ENCODE results near the gene MAP2K7.
"Not testable (repeated sequence)": the region's sequence is repeated elsewhere in the genome, so short reads cannot be mapped to it uniquely, and the experiment has no call there.

MAP2K7 gene

GRCh38 chr19:7903244-7904073, at the start of gene MAP2K7:
Gene MAP2K7, plus strand, starts transcription at chr19:7903877. Its CDS starts 68 bp downstream, at chr19:7903945.
- peak; percentile 100 for DNase-seq (ENCODE audit: low spot score)

- DNase-seq (ENCODE audit: low spot score) = no peak
Observed at GRCh38 chr19:7855426-7856108, 48.1 kb upstream of the MAP2K7 start.

- DNase-seq (ENCODE audit: low spot score) = no peak
Observed at GRCh38 chr19:7856109-7856591, 47.5 kb upstream of the MAP2K7 start.

GRCh38 chr19:7856679-7857663, 46.7 kb upstream of the MAP2K7 start:
- no peak for DNase-seq (ENCODE audit: low spot score)

- no peak for DNase-seq (ENCODE audit: low spot score)
Observed at GRCh38 chr19:7857727-7858108, 46.0 kb upstream of the MAP2K7 start.

GRCh38 chr19:7858109-7858770, 45.4 kb upstream of the MAP2K7 start:
- DNase-seq (ENCODE audit: low spot score) = no peak

GRCh38 chr19:7859087-7859486, 44.6 kb upstream of the MAP2K7 start:
- not testable (repeated sequence) for DNase-seq (ENCODE audit: low spot score)

- DNase-seq (ENCODE audit: low spot score) = no peak
Observed at GRCh38 chr19:7859831-7860713, 43.6 kb upstream of the MAP2K7 start.

- DNase-seq (ENCODE audit: low spot score) = no peak
Observed at GRCh38 chr19:7860714-7861618, 42.7 kb upstream of the MAP2K7 start.

GRCh38 chr19:7861619-7862412, 41.9 kb upstream of the MAP2K7 start:
- no peak for DNase-seq (ENCODE audit: low spot score)

GRCh38 chr19:7862413-7862951, 41.2 kb upstream of the MAP2K7 start:
- DNase-seq (ENCODE audit: low spot score) = peak; percentile 41

- DNase-seq (ENCODE audit: low spot score) = no peak
Observed at GRCh38 chr19:7863157-7863970, 40.3 kb upstream of the MAP2K7 start.

GRCh38 chr19:7863971-7864689, 39.5 kb upstream of the MAP2K7 start:
- DNase-seq (ENCODE audit: low spot score) = no peak

GRCh38 chr19:7864690-7865074, 39.0 kb upstream of the MAP2K7 start:
- no peak for DNase-seq (ENCODE audit: low spot score)

- no peak for DNase-seq (ENCODE audit: low spot score)
Observed at GRCh38 chr19:7865262-7865911, 38.3 kb upstream of the MAP2K7 start.

- no peak for DNase-seq (ENCODE audit: low spot score)
Observed at GRCh38 chr19:7866399-7867091, 37.1 kb upstream of the MAP2K7 start.
